ENCODE data around the gene HOMER2. TPM values are rescaled to one million over a fixed set of nuclear protein-coding genes. Genes with fewer than 3 reads are reported as not detected.

HOMER2 gene
- total RNA-seq, 1 donor from 2014 or later = 75.3 TPM

GRCh38 chr15:82832601-82833361 is 119.7 kb downstream of the HOMER2 start:
- H3K36me3 ChIP-seq (ENCODE audit: control insufficient read depth, insufficient read depth, low read length) = peaks cover 30% of the 10 kb centered on the region
- DNase-seq (ENCODE audit: low read depth) (peak; percentile 96), FAIRE-seq (no peak)
- no peak overlapping the region for H3K4me3 ChIP-seq (ENCODE audit: low read depth, low read length)
- no peak for TF ChIP-seq CTCF (IDR thresholded peaks at IDR 0.05; ENCODE audit: insufficient read depth, low read length, severe bottlenecking)
- no peaks in the 10 kb centered on the region for H3K27me3 ChIP-seq (ENCODE audit: control insufficient read depth, insufficient read depth, low read length)

- H3K4me3 ChIP-seq (ENCODE audit: low read depth, low read length) = no peak overlapping the region
- no peak for FAIRE-seq
- TF ChIP-seq CTCF (IDR thresholded peaks at IDR 0.05; ENCODE audit: insufficient read depth, low read length, severe bottlenecking) = no peak
- H3K36me3 ChIP-seq (ENCODE audit: control insufficient read depth, insufficient read depth, low read length) = peaks cover 27% of the 10 kb centered on the region
- no peak for DNase-seq (ENCODE audit: low read depth)
- no peaks in the 10 kb centered on the region for H3K27me3 ChIP-seq (ENCODE audit: control insufficient read depth, insufficient read depth, low read length)
Measured at GRCh38 chr15:82831894-82832600, 120.5 kb downstream of the HOMER2 start.

DNA sequence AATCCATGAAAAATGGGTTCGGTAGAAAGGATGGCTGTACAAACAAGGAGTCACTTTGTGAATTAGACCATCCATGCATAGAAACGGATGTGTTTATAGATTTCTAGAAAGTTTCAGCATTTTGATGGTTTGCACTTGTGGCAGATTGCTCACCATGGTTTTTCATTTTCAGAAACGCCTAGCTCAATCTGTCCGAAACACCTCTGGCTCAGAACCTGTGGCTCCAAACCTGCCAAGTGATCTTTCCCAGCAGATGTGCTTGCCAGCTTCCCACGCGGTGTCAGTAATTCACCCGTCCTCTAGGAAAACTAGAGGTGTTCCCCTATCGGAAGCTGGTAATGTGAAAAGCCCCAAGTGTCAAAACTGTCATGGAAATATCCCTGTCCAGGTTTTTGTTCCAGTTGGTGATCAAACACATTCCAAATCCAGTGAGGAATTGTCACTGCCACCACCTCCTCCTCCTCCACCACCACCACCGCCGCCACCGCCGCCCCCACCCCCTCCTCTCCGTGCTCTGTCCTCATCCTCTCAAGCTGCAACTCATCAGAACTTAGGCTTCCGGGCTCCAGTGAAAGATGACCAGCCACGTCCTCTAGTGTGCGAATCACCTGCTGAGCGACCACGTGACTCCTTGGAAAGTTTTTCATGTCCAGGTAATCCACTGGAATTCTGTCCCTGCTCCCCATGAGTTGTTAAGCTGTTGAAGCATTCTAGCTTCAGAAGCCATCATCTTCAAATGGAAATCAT is 121.9 kb downstream of the HOMER2 start:
- FAIRE-seq (no peak), DNase-seq (ENCODE audit: low read depth) (peak; percentile 32)
- Histone ChIP-seq H3K4me3 (ENCODE audit: low read depth, low read length) (no peak overlapping the region), H3K36me3 (ENCODE audit: control insufficient read depth, insufficient read depth, low read length) (peaks cover 21% of the 10 kb centered on the region), H3K27me3 (ENCODE audit: control insufficient read depth, insufficient read depth, low read length) (no peaks in the 10 kb centered on the region)
- no peak for TF ChIP-seq CTCF (IDR thresholded peaks at IDR 0.05; ENCODE audit: insufficient read depth, low read length, severe bottlenecking)

- no peaks in the 10 kb centered on the region for H3K27me3 ChIP-seq (ENCODE audit: control insufficient read depth, insufficient read depth, low read length)
- no peak for FAIRE-seq
- peaks cover 17% of the 10 kb centered on the region for H3K36me3 ChIP-seq (ENCODE audit: control insufficient read depth, insufficient read depth, low read length)
- no peak for DNase-seq (ENCODE audit: low read depth)
- H3K4me3 ChIP-seq (ENCODE audit: low read depth, low read length) = no peak overlapping the region
- no peak for TF ChIP-seq CTCF (IDR thresholded peaks at IDR 0.05; ENCODE audit: insufficient read depth, low read length, severe bottlenecking)
Measured at GRCh38 chr15:82829234-82829633, 123.3 kb downstream of the HOMER2 start.

GRCh38 chr15:82828075-82828474 is 124.4 kb downstream of the HOMER2 start:
- Histone ChIP-seq H3K4me3 (ENCODE audit: low read depth, low read length) (no peak overlapping the region), H3K36me3 (ENCODE audit: control insufficient read depth, insufficient read depth, low read length) (peaks cover 13% of the 10 kb centered on the region), H3K27me3 (ENCODE audit: control insufficient read depth, insufficient read depth, low read length) (no peaks in the 10 kb centered on the region)
- FAIRE-seq = no peak
- no peak for DNase-seq (ENCODE audit: low read depth)
- TF ChIP-seq CTCF (IDR thresholded peaks at IDR 0.05; ENCODE audit: insufficient read depth, low read length, severe bottlenecking) = no peak
